Eye (tissue), 1 donor: ENCODE measurements around the gene GTF2H2.
"Not testable (repeated sequence)": the region's sequence is repeated elsewhere in the genome, so short reads cannot be mapped to it uniquely, and the experiment has no call there.

Experiments used
- DNase-seq: peaks from one replicate; pipeline ENCODE4 v3.0.0-alpha.2; 2015

GTF2H2 gene

GRCh38 chr5:71011194-71011792 is 56.2 kb downstream of the GTF2H2 start:
- DNase-seq: no peak

DNA sequence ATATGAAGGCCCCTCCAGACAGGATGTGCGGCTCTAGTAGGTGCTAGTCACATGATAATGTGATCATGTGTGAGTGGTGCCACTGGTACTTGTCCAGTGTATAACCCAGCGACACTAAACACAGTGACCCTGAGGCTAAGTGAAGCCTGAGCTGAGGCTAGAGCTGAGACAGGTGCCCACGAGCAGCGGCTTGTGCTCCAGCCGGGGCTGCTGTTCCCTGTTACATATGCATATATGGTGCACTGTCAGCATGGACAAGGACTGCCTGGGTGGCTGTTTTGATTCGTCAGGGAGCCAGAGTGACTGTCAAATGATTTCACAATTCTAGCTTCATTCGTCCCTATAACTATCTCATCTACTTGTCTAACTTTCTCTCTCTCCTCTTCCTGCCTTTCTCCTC is 60.5 kb downstream of the GTF2H2 start:
- DNase-seq: not testable (repeated sequence)
